ENCODE measurements around the gene TAF4. TPM values are rescaled to one million over a fixed set of nuclear protein-coding genes. Genes with fewer than 3 reads are reported as not detected.

Gene TAF4
- total RNA-seq, 1 experiment from 2014 or later, result 94.9 TPM

DNA sequence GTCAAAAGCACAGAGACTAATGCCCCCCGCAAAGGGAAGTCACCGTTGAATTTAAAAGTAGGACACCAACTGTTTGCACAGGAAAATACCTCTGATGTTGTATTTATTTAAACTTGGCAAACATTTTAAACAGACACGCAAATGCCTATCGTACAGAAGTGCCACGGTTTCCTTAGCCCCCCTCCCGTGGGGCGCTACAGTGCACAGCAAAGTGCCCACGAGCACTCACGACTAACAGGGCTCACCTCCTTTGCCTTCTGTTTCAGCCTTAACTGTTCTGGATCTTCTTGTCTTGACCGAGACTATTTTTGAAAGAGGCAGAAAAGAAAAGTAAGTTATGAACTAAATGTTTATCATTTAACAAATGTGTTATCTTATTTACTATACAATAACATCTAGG, 67.8 kb downstream of the TAF4 start:
- intact Hi-C loops (cut with micrococcal nuclease; ENCODE audit: unreplicated experiment), result no loop called here
- TF ChIP-seq, protein P1, sequence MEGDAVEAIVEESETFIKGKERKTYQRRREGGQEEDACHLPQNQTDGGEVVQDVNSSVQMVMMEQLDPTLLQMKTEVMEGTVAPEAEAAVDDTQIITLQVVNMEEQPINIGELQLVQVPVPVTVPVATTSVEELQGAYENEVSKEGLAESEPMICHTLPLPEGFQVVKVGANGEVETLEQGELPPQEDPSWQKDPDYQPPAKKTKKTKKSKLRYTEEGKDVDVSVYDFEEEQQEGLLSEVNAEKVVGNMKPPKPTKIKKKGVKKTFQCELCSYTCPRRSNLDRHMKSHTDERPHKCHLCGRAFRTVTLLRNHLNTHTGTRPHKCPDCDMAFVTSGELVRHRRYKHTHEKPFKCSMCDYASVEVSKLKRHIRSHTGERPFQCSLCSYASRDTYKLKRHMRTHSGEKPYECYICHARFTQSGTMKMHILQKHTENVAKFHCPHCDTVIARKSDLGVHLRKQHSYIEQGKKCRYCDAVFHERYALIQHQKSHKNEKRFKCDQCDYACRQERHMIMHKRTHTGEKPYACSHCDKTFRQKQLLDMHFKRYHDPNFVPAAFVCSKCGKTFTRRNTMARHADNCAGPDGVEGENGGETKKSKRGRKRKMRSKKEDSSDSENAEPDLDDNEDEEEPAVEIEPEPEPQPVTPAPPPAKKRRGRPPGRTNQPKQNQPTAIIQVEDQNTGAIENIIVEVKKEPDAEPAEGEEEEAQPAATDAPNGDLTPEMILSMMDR (IDR thresholded peaks at IDR 0.05; ENCODE audit: insufficient read depth in 1 of 2, low read depth in 1 of 2, low read length in 1 of 2, severe bottlenecking in 1 of 2, unreplicated experiment in 1 of 2), result no peak
- no peaks in the 10 kb centered on the region for H3K27me3 Mint-ChIP-seq (ENCODE audit: insufficient read depth, unreplicated experiment)
- no peak for DNase-seq
- no peak overlapping the region for H3K4me3 Mint-ChIP-seq (ENCODE audit: unreplicated experiment)
- H3K36me3 Mint-ChIP-seq (ENCODE audit: insufficient read depth, unreplicated experiment), result peaks cover 99% of the 10 kb centered on the region
- CTCF ChIA-PET, result no interaction called here
- peaks cover 15% of the 10 kb centered on the region for H3K36me3 ChIP-seq (ENCODE audit: control insufficient read depth, insufficient read depth, low read length)
- no peaks in the 10 kb centered on the region for H3K4me1 ChIP-seq
- POLR2A ChIA-PET, result no interaction called here
- H3K9me3 Mint-ChIP-seq (ENCODE audit: unreplicated experiment), result peaks cover 27% of the 10 kb centered on the region
- H3K27me3 ChIP-seq (replicated peaks; ENCODE audit: control insufficient read depth, insufficient read depth, low read length), result no peaks in the 10 kb centered on the region
- no peak overlapping the region for H3K4me3 ChIP-seq (ENCODE audit: low read depth, low read length)
- H3K4me1 Mint-ChIP-seq (ENCODE audit: low read depth, unreplicated experiment), result no peaks in the 10 kb centered on the region
- BruUV-seq (replicated peaks), result no TSS peak
- H3K9me3 ChIP-seq, result peaks cover 7% of the 10 kb centered on the region; the same call in 1 of the 2 replicates
- H3K27ac Mint-ChIP-seq (ENCODE audit: unreplicated experiment), result no peak overlapping the region

DNA sequence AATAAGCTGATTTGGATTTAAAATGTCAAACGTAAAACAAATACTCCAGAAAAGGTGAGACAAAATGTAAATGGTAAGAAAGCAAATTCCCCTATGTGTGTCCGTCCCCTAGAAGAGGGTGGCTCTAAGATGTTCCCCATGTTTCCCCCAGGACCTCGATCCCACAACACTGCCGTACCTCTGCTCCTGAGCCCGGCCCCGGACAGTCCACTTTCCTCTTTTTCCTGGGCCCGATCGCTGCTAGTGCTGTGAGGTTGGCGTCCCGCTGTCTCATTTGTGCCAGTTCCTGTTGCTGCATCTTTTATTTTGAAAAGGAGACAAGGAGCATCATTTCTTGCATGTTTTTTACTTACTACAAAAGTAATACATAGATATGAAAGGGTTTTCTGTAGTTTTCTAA, 68.3 kb downstream of the TAF4 start:
- H3K4me1 Mint-ChIP-seq (ENCODE audit: low read depth, unreplicated experiment), result no peaks in the 10 kb centered on the region
- TF ChIP-seq, protein P1 (IDR thresholded peaks at IDR 0.05; ENCODE audit: insufficient read depth in 1 of 2, low read depth in 1 of 2, low read length in 1 of 2, severe bottlenecking in 1 of 2, unreplicated experiment in 1 of 2), result no peak
- peaks cover 99% of the 10 kb centered on the region for H3K36me3 Mint-ChIP-seq (ENCODE audit: insufficient read depth, unreplicated experiment)
- H3K27me3 Mint-ChIP-seq (ENCODE audit: insufficient read depth, unreplicated experiment), result no peaks in the 10 kb centered on the region
- DNase-seq, result no peak
- no TSS peak for BruUV-seq (replicated peaks)
- H3K4me3 Mint-ChIP-seq (ENCODE audit: unreplicated experiment), result no peak overlapping the region
- Histone ChIP-seq H3K4me1 (no peaks in the 10 kb centered on the region), H3K36me3 (ENCODE audit: control insufficient read depth, insufficient read depth, low read length) (peaks cover 18% of the 10 kb centered on the region), H3K27me3 (replicated peaks; ENCODE audit: control insufficient read depth, insufficient read depth, low read length) (no peaks in the 10 kb centered on the region), H3K9me3 (peaks cover 7% of the 10 kb centered on the region; the same call in 1 of the 2 replicates), H3K4me3 (ENCODE audit: low read depth, low read length) (no peak overlapping the region)
- intact Hi-C loops (cut with micrococcal nuclease; ENCODE audit: unreplicated experiment), result no loop called here
- H3K9me3 Mint-ChIP-seq (ENCODE audit: unreplicated experiment), result peaks cover 32% of the 10 kb centered on the region
- ChIA-PET CTCF (no interaction called here), POLR2A (no interaction called here)
- H3K27ac Mint-ChIP-seq (ENCODE audit: unreplicated experiment), result peak overlapping the region; percentile 3

DNA sequence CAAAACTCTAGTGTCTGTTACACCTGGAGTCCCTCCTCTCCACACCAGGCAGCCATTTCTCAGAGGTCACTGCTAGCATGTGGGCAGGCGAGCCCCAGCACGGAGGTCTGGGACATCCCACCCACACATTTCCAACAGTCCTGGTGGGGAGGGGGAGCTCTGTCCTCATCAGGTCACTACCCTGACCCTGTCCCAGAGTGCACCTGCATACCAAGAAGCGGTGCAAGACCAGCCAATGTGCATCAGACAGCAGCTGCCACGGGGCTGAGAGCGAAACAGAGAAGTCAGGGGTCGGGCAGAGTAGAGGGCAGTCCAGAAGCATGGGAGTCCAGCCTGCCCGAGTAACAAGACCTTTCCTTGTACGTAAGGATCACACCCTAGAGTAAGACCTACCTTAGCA, 71.1 kb downstream of the TAF4 start:
- Mint-ChIP-seq H3K9me3 (ENCODE audit: unreplicated experiment) (peaks cover 53% of the 10 kb centered on the region), H3K27me3 (ENCODE audit: insufficient read depth, unreplicated experiment) (no peaks in the 10 kb centered on the region), H3K4me1 (ENCODE audit: low read depth, unreplicated experiment) (no peaks in the 10 kb centered on the region), H3K4me3 (ENCODE audit: unreplicated experiment) (no peak overlapping the region), H3K27ac (ENCODE audit: unreplicated experiment) (no peak overlapping the region), H3K36me3 (ENCODE audit: insufficient read depth, unreplicated experiment) (peaks cover 99% of the 10 kb centered on the region)
- H3K4me1 ChIP-seq, result no peaks in the 10 kb centered on the region
- ChIA-PET CTCF (interaction anchor here (0.5 kb wide), 1 partner anchor 54 kb away, joined by 8 read pairs; no protein-coding TSS in a partner anchor), POLR2A (no interaction called here)
- DNase-seq, result no peak
- no TSS peak for BruUV-seq (replicated peaks)
- peaks cover 17% of the 10 kb centered on the region for H3K9me3 ChIP-seq
- intact Hi-C loops (cut with micrococcal nuclease; ENCODE audit: unreplicated experiment), result no loop called here
- no peak overlapping the region for H3K4me3 ChIP-seq (ENCODE audit: low read depth, low read length)
- TF ChIP-seq, protein P1 (IDR thresholded peaks at IDR 0.05; ENCODE audit: insufficient read depth in 1 of 2, low read depth in 1 of 2, low read length in 1 of 2, severe bottlenecking in 1 of 2, unreplicated experiment in 1 of 2), result no peak
- no peaks in the 10 kb centered on the region for H3K27me3 ChIP-seq (replicated peaks; ENCODE audit: control insufficient read depth, insufficient read depth, low read length)
- H3K36me3 ChIP-seq (ENCODE audit: control insufficient read depth, insufficient read depth, low read length), result peaks cover 27% of the 10 kb centered on the region
